HCT116 (cell line): Measurements from ENCODE around the gene TRAF3. TPM values are rescaled to one million over a fixed set of nuclear protein-coding genes. Genes with fewer than 3 reads are reported as not detected.

ENCODE experiments used
- ATAC-seq: fragments of 200-7000 bp; cut with Tn5 transposase; 2 replicates; pipeline ENCODE4 v1.9.1; 2020; ENCODE audit warnings: mild to moderate bottlenecking, moderate library complexity
- BruUV-seq: library from RNA; stranded (reverse); fragments of 400-500 nt; replicated peaks from 2 replicates; lab custom pipeline; 2021; lab: Mats Ljungman, UMichigan
- CTCF ChIA-PET: fragments of 300-600 bp; sonication (Branson Sonifier 250); formaldehyde crosslinking; loops from one replicate; lab custom pipeline; 2021; ENCODE audit warnings: antibody characterized with exemption; lab: Charles Lee
- POLR2A ChIA-PET: fragments of 300-600, 350-600 bp; sonication (Branson Sonifier 250); formaldehyde crosslinking; loops from one replicate; lab custom pipeline; 2021; ENCODE audit warnings: antibody characterized with exemption; lab: Charles Lee
- RAD21 ChIA-PET, 2 experiments: fragments of 300-600 bp; sonication (Branson Sonifier 250); formaldehyde crosslinking; loops; one replicate each; lab custom pipeline; 2023; ENCODE audit warnings: low total read pairs in 2 of 2; ENCODE audit not compliant: uncharacterized antibody in 2 of 2, unreplicated experiment in 2 of 2, low non-redundant PET in 1 of 2; lab: Charles Lee
- DNase-seq: peaks from one replicate; pipeline ENCODE4 v3.0.0-alpha.2; 2010; ENCODE audit warnings: low read depth, low spot score
- H2AFZ ChIP-seq: fragments of 200-600 bp; shearing (Covaris generic), sonication (generic); 2 replicates; pipeline ENCODE4 v1.6.1; 2017; ENCODE audit warnings: low read depth, mixed run types, mixed read lengths, antibody characterized with exemption, low read length; ENCODE audit not compliant: poor library complexity, severe bottlenecking
- H3K27ac ChIP-seq: 2 replicates; pipeline ENCODE4 v1.5.1; 2012; ENCODE audit warnings: low read depth, low read length
- H3K27me3 ChIP-seq: fragments of 200-600 bp; sonication (generic); 2 replicates; pipeline ENCODE4 v1.6.1; 2016; ENCODE audit warnings: mixed run types, low read length, mixed read lengths; ENCODE audit not compliant: insufficient read depth
- H3K36me3 ChIP-seq, 2 experiments: fragments of 200-500 bp in 1 of 2; fragments of 200-600 bp in 1 of 2; sonication (Bioruptor generic) in 1 of 2; sonication (generic) in 1 of 2; 2 replicates each; pipeline versions ENCODE4 v1.5.1 to v1.6.1; 2014 to 2016; ENCODE audit warnings: low read length in 2 of 2, inconsistent platforms in 1 of 2, mixed read lengths in 1 of 2, mixed run types in 1 of 2; ENCODE audit not compliant: insufficient read depth in 2 of 2, control insufficient read depth in 1 of 2
- H3K4me1 ChIP-seq, 2 experiments: fragments of 200-600 bp in 1 of 2; sonication (generic) in 1 of 2; 2 replicates each; pipeline versions ENCODE4 v1.5.1 to v1.6.1; 2012 to 2017; ENCODE audit warnings: low read length in 2 of 2, inconsistent platforms in 1 of 2, mild to moderate bottlenecking in 1 of 2, mixed read lengths in 1 of 2, mixed run types in 1 of 2, moderate library complexity in 1 of 2; ENCODE audit not compliant: insufficient read depth in 2 of 2, control insufficient read depth in 1 of 2
- H3K4me2 ChIP-seq: fragments of 200-600 bp; sonication (generic); 2 replicates; pipeline ENCODE4 v1.6.1; 2017; ENCODE audit warnings: mixed run types, low read length, mixed read lengths
- H3K4me3 ChIP-seq, 2 experiments: fragments of 200-600 bp in 1 of 2; sonication (generic) in 1 of 2; replicated peaks in 1 of 2; 2 replicates each; pipeline ENCODE4 v1.5.1; 2011 to 2016; ENCODE audit warnings: low read length in 2 of 2, control low read depth in 1 of 2, low read depth in 1 of 2, mild to moderate bottlenecking in 1 of 2, mixed read lengths in 1 of 2, mixed run types in 1 of 2
- H3K79me2 ChIP-seq: fragments of 200-600 bp; sonication (generic); 2 replicates; pipeline ENCODE4 v1.6.1; 2017; ENCODE audit warnings: mild to moderate bottlenecking, mixed run types, low read length, moderate library complexity, mixed read lengths; ENCODE audit not compliant: insufficient read depth
- H3K9ac ChIP-seq: fragments of 200-600 bp; sonication (generic); 2 replicates; pipeline ENCODE4 v1.6.1; 2016; ENCODE audit warnings: low read length, mixed read lengths
- H3K9me2 ChIP-seq: fragments of 200-600 bp; sonication (generic), shearing (Covaris generic); 2 replicates; pipeline ENCODE4 v1.6.1; 2017; ENCODE audit warnings: mixed run types, mild to moderate bottlenecking, moderate library complexity; ENCODE audit not compliant: insufficient read depth
- H3K9me3 ChIP-seq, 2 experiments: fragments of 200-500 bp in 1 of 2; fragments of 200-600 bp in 1 of 2; sonication (Bioruptor generic) in 1 of 2; sonication (generic) in 1 of 2; 2 replicates each; pipeline ENCODE4 v1.6.1; 2014 to 2017; ENCODE audit warnings: low read length in 2 of 2, mixed read lengths in 2 of 2, inconsistent platforms in 1 of 2, low read depth in 1 of 2, mild to moderate bottlenecking in 1 of 2, mixed run types in 1 of 2, moderate library complexity in 1 of 2; ENCODE audit not compliant: control insufficient read depth in 1 of 2, insufficient read depth in 1 of 2
- H4K20me1 ChIP-seq: fragments of 200-600 bp; sonication (generic), shearing (Covaris generic); 2 replicates; pipeline ENCODE4 v1.6.1; 2017; ENCODE audit warnings: mixed run types, mild to moderate bottlenecking, moderate library complexity; ENCODE audit not compliant: insufficient read depth
- EGR1 ChIP-seq: IDR thresholded peaks from 2 replicates; pipeline ENCODE4 v1.6.1; 2012; ENCODE audit warnings: low read depth
- ELF1 ChIP-seq: IDR thresholded peaks from 2 replicates; pipeline ENCODE4 v1.6.1; 2012; ENCODE audit warnings: low read depth, borderline replicate concordance
- EZH2 ChIP-seq: fragments of 200-600 bp; sonication (generic); IDR thresholded peaks from 2 replicates; pipeline ENCODE4 v1.6.1; 2017; ENCODE audit warnings: antibody characterized with exemption, mixed run types
- EZH2phosphoT487 ChIP-seq: fragments of 200-600 bp; IDR thresholded peaks from 2 replicates; pipeline ENCODE4 v1.6.1; 2018; ENCODE audit warnings: antibody characterized with exemption, borderline replicate concordance
- FOSL1 ChIP-seq: IDR thresholded peaks from 2 replicates; pipeline ENCODE4 v1.6.1; 2012; ENCODE audit warnings: low read depth
- JUND ChIP-seq: IDR thresholded peaks from 2 replicates; pipeline ENCODE4 v1.6.1; 2012
- POLR2A ChIP-seq: IDR thresholded peaks from 2 replicates; pipeline ENCODE4 v1.7.0; 2011; ENCODE audit warnings: borderline replicate concordance; ENCODE audit not compliant: insufficient read depth, insufficient read length; ENCODE audit errors: extremely low read depth
- POLR2AphosphoS5 ChIP-seq: IDR thresholded peaks from 2 replicates; pipeline ENCODE4 v1.6.1; 2011; ENCODE audit warnings: mild to moderate bottlenecking, low read depth, low read length, moderate library complexity
- RAD21 ChIP-seq: IDR thresholded peaks from 2 replicates; pipeline ENCODE4 v1.6.1; 2012; ENCODE audit warnings: low read depth, mild to moderate bottlenecking
- SP1 ChIP-seq: IDR thresholded peaks from 2 replicates; pipeline ENCODE4 v1.6.1; 2012; ENCODE audit warnings: low read depth
- SRF ChIP-seq: IDR thresholded peaks from 2 replicates; pipeline ENCODE4 v1.6.1; 2012; ENCODE audit warnings: low read depth
- TCF7L2 ChIP-seq: IDR thresholded peaks from 2 replicates; pipeline ENCODE4 v1.7.0; 2011; ENCODE audit warnings: borderline replicate concordance, inconsistent platforms; ENCODE audit not compliant: insufficient read depth, insufficient read length; ENCODE audit errors: extremely low read depth
- YY1 ChIP-seq: IDR thresholded peaks from 2 replicates; pipeline ENCODE4 v1.6.1; 2011; ENCODE audit warnings: low read length, low read depth, moderate library complexity, mild to moderate bottlenecking; ENCODE audit not compliant: insufficient replicate concordance; ENCODE audit errors: extremely low read depth
- intact Hi-C: fragments of 100-400 bp; cut with micrococcal nuclease; formaldehyde crosslinking; loops from 2 replicates; pipeline ENCODE4 v1.10.0; 2022
- total RNA-seq: library from RNA; stranded (reverse); gene quantifications from one replicate; pipeline ENCODE4 v1.2.1, GENCODE V29; 2021; ENCODE audit not compliant: unreplicated experiment
- TF ChIP-seq, protein P1 (sequence below), 3 experiments: fragments of 200-600 bp in 1 of 3; sonication (generic) in 1 of 3; IDR thresholded peaks in 2 of 3; conservative IDR thresholded peaks in 1 of 3; 2 replicates each; pipeline ENCODE4 v1.5.1; 2012 to 2017; ENCODE audit warnings: low read depth in 2 of 3, low read length in 2 of 3, antibody characterized with exemption in 1 of 3, borderline replicate concordance in 1 of 3, control low read depth in 1 of 3, mild to moderate bottlenecking in 1 of 3, mixed read lengths in 1 of 3, mixed run types in 1 of 3, moderate library complexity in 1 of 3; ENCODE audit not compliant: insufficient read depth in 1 of 3
- TF ChIP-seq, protein P2 (sequence below): IDR thresholded peaks from 2 replicates; pipeline ENCODE4 v1.6.1; 2012

TRAF3 gene
- total RNA-seq, 1 experiment from 2014 or later, result 32.1 TPM

DNA sequence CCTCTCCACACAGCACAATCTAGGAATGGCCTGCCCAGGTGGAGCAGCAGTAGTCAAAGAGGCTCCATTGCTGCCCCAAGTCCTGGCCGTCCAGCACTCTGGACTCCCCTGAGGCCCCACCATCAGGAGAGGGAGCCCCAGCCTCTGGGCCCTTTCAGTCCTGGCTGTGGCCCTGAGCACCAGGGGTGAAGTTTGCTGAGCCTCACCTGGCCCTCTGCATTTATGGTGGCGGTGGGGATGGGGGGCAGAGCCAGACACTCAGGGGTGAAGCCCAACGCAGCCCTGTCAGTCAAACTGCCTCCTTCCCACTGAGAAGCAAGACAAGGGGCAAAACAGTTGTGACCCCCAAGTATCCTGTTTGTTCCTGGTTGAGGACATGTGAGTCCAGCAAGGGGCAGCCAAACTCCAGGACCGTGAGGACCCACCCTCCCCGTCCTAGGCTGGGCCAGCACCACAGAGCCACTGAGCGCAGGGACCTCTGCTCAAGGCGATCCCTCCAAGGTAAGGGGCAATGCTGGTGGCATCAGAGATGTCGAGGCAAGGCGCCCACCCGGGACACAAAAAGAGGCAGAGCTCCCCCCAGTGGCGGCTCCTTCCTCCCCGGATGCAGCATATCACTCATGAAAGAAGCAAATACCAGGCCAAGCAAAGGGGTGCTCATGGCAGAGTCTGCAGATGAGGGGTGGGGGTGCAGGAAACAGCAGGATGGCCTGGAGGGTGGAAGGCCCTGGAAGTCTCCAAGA is 140.4 kb downstream of the TRAF3 start:
- no peaks in the 10 kb centered on the region for H3K4me1 ChIP-seq
- H3K4me3 ChIP-seq, result no peak overlapping the region
- ChIA-PET RAD21 (no interaction called here), CTCF (interaction anchor here (2.2 kb wide), 1 partner anchor 223 kb away, joined by 15 read pairs; no protein-coding TSS in a partner anchor), POLR2A (no interaction called here)
- no peak overlapping the region for H3K27ac ChIP-seq
- no peak overlapping the region for H3K4me2 ChIP-seq
- peak; percentile 71 for ATAC-seq
- peak; percentile 18 for DNase-seq
- no peak overlapping the region for H2AFZ ChIP-seq
- H3K9ac ChIP-seq, result no peak overlapping the region
- intact Hi-C loops, result loop anchor here (1.0 to 10.0 kb wide), 4 partner anchors 142 to 480 kb away; partner anchors contain the start of gene RCOR1
- no peaks in the 10 kb centered on the region for H4K20me1 ChIP-seq
- no peaks in the 10 kb centered on the region for H3K36me3 ChIP-seq
- H3K9me2 ChIP-seq, result no peaks in the 10 kb centered on the region
- H3K9me3 ChIP-seq, result no peaks in the 10 kb centered on the region
- no peaks in the 10 kb centered on the region for H3K79me2 ChIP-seq
- H3K27me3 ChIP-seq, result no peaks in the 10 kb centered on the region
- TF ChIP-seq POLR2A (no peak), RAD21 (peak; percentile 90), POLR2AphosphoS5 (no peak), ELF1 (no peak), EGR1 (no peak), SP1 (no peak)
- TF ChIP-seq, protein P1, sequence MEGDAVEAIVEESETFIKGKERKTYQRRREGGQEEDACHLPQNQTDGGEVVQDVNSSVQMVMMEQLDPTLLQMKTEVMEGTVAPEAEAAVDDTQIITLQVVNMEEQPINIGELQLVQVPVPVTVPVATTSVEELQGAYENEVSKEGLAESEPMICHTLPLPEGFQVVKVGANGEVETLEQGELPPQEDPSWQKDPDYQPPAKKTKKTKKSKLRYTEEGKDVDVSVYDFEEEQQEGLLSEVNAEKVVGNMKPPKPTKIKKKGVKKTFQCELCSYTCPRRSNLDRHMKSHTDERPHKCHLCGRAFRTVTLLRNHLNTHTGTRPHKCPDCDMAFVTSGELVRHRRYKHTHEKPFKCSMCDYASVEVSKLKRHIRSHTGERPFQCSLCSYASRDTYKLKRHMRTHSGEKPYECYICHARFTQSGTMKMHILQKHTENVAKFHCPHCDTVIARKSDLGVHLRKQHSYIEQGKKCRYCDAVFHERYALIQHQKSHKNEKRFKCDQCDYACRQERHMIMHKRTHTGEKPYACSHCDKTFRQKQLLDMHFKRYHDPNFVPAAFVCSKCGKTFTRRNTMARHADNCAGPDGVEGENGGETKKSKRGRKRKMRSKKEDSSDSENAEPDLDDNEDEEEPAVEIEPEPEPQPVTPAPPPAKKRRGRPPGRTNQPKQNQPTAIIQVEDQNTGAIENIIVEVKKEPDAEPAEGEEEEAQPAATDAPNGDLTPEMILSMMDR (IDR thresholded peaks at IDR 0.05 in 2 of 3, conservative IDR thresholded peaks at IDR 0.05 in 1 of 3; ENCODE audit: borderline replicate concordance in 1 of 3, insufficient read depth in 1 of 3, low read depth in 2 of 3, low read length in 2 of 3), result peak; percentile 75 to 79 (median 78)
- TF ChIP-seq, all 23 proteins: peak for 2
- BruUV-seq, result no TSS peak

DNA sequence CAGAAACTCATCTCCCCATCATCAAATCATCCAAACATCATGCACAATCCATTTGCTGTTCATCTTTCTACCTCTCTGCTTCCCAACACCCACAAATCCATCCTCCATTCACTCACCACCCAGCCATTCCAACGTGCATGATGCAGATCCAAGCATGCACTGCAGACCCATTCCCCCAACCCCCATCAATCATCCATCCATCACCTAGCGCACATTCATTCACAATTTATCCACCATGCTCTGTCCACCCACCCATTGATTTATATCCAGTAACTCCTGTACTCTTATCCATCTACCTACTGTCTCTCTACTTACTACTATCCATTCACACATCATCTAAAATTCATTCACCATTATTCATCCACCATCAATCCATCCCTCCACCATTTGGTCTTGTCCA is 141.2 kb downstream of the TRAF3 start:
- no peak for ATAC-seq
- ChIA-PET RAD21 (no interaction called here), POLR2A (no interaction called here), CTCF (interaction anchor here (2.2 kb wide), 1 partner anchor 224 kb away, joined by 15 read pairs; no protein-coding TSS in a partner anchor)
- no peak for DNase-seq
- Histone ChIP-seq H3K9me3 (no peaks in the 10 kb centered on the region), H3K9me2 (no peaks in the 10 kb centered on the region), H3K36me3 (no peaks in the 10 kb centered on the region), H3K9ac (no peak overlapping the region), H3K4me2 (no peak overlapping the region), H3K27ac (no peak overlapping the region), H4K20me1 (no peaks in the 10 kb centered on the region), H3K4me1 (no peaks in the 10 kb centered on the region), H3K27me3 (no peaks in the 10 kb centered on the region), H3K4me3 (no peak overlapping the region), H3K79me2 (no peaks in the 10 kb centered on the region), H2AFZ (no peak overlapping the region)
- no TSS peak for BruUV-seq
- intact Hi-C loops, result loop anchor here (1.0 to 10.0 kb wide), 4 partner anchors 143 to 481 kb away; partner anchors contain the start of gene RCOR1
- TF ChIP-seq YY1 (no peak), JUND (no peak), FOSL1 (no peak), POLR2A (no peak), TCF7L2 (no peak), RAD21 (no peak), EZH2 (no peak), SRF (no peak), EZH2phosphoT487 (no peak), ELF1 (no peak)
- TF ChIP-seq, protein P2, sequence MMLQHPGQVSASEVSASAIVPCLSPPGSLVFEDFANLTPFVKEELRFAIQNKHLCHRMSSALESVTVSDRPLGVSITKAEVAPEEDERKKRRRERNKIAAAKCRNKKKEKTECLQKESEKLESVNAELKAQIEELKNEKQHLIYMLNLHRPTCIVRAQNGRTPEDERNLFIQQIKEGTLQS, result no peak
